Measurements from ENCODE around the gene NOTCH2.

GRCh38 chr1:119959268-119960220, 109.9 kb downstream of the NOTCH2 start:
- no peak for TF ChIP-seq CTCF (IDR thresholded peaks at IDR 0.05)
- no peak for TF ChIP-seq EP300 (IDR thresholded peaks at IDR 0.05)
- TF ChIP-seq POLR2A (IDR thresholded peaks at IDR 0.05): no peak

All from ovary (tissue), 3 donors.